HG03025 (cell line): ENCODE data around the gene WDR45B.

Experiments
- ATAC-seq: cut with Tn5 transposase; IDR thresholded peaks from one replicate; pipeline ENCODE4 v1.9.1; 2021; ENCODE audit warnings: mild to moderate bottlenecking, moderate library complexity; ENCODE audit not compliant: unreplicated experiment, low FRiP score

WDR45B gene

GRCh38 chr17:82602986-82603710, 45.1 kb downstream of the WDR45B start:
- ATAC-seq: no peak

DNA sequence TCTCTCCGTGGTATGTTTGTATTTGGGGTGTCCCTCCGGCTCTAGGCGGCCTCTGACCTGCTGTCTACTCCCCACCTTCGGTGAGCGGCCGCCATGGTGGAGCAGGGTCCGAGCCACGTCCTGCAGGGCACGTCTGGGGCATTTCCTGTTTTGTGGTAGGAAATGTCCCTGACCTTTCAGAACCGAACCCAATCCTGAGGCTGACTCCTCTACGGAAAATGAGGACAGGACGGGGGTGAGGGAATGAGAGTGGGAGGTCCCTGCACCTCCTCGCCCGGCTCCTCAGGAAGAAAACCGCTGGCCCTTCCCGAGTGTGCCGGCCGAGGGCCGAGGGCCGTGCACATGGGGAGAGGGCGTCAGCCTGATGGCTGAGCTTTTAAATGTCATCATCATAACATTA, 45.8 kb downstream of the WDR45B start:
- no peak for ATAC-seq

- ATAC-seq: no peak
These were observed 46.7 kb downstream of the WDR45B start for GRCh38 chr17:82601447-82602000.

DNA sequence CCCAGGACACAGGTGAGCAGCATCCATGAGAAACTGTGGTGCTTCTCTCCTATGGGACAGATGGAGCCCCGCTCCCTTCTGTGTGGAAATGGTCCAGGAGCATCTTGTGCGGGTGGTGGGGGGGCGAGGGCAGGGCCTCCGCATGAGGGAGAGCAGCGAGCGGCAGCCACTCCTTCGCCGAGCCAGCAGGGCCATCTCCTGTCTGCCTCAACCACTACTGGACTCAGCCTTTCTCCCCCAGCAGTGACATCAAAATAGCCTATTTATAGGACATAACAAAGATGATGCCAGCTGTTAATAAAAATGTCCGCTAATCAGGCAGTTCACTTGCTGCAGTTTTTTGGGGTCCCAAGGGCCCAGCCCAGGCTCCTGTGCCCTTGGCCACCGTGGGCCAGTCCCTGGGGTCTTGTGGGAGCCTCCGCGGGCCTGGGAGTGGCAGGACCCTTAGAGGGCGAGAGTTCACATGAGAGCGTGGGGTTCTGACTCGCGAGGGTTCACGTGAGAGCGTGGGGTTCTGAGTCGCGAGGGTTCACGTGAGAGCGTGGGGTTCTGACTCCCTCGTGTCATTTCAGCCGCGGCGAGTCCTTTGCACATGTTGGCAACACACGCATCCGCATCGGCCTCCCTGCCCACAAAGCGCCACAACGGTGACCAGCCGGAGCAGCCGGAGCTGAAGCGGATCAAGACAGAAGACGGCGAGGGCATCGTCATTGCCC, 47.4 kb downstream of the WDR45B start:
- no peak for ATAC-seq

DNA sequence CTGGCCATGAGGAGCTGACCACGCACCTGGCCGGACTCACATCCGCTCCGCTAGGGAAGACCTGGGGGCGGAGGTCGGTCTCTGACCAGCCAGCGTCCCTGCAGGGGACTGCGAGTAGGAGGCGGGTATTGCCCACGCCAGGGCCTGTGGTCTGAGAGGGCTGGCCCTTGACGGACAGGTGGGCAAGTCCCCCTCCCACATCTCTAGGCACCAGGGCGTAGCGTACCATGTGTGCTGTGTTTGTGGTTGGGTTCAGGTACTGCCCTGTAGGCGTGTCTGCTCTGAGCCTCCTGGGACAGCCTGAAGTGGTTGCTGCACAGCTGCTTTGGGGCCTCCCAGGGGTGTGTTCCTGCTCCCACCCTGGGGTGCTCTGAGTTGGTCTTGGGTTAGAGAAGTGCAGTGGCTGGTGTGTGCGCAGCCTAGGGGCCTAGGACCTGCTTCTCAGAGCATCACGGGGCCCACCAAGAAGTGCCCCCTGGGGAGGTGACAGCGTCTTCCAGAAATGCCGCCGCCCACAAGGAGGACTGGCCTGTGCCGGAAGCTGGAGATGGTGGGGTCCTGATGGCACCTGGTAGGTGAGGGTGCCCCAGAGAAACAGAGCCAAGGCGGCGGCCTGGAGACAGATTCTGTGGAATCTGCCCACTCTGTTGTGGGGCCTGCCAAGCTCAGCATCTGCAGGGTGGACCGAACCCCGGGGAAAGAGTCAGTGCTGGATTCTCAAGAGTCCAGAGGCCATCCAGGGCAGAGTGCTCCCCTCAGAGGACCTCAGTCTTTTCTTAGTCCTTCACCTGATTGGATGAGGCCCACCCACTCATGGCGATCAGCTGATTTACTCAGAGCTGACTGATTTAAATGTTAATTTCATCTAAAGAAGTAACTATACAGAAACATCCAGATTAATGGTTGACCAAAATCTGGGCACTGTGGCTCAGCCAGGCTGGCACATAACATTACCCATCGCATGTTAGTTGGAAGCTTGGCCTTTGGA, 48.3 kb downstream of the WDR45B start:
- ATAC-seq: no peak

- ATAC-seq: no peak
These were observed 49.8 kb downstream of the WDR45B start for GRCh38 chr17:82598256-82599119.

DNA sequence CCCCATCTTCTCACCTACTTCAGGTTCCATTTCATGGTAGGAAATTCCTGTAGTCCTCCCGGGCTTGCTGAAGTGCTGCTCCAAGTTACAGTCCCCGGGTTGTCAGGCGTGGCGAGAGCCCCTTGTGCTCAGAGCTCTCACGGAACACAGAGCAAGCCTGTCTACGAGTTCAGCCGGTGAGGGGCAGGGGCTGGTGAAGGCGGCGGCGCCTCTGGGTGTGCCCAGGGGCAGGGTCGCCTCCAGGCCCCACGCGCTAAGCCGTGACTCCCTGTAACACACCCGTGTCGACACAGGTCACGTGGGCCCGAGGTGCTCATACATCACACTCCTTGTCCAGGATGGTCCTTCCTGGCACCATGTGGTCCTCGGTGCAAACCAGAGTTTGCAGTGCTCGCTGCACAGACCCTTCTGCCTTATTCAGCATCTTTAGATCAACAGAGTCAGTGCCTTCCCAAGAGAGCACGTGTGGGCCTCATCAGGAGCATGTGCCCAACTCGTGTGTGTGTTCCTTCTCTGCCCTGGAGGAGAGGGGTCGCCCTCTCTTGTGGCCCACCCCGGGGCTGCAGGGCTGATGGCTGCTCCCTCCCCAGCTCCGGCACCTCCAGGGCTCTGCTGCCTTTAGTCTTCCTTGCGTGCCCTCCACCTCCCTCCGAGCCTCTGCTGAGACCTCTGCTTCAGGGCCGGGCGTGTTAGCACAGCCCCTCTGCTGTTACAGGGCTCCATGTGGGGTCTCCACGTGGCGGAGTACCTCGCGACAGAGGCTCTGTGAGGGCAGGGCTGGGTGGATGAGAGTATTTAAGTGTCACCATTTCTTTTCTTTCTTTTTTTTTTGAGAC, 51.2 kb downstream of the WDR45B start:
- no peak for ATAC-seq

- ATAC-seq: no peak
These were observed 51.9 kb downstream of the WDR45B start for GRCh38 chr17:82596296-82596695.

GRCh38 chr17:82595893-82596292, 52.4 kb downstream of the WDR45B start:
- ATAC-seq: no peak

DNA sequence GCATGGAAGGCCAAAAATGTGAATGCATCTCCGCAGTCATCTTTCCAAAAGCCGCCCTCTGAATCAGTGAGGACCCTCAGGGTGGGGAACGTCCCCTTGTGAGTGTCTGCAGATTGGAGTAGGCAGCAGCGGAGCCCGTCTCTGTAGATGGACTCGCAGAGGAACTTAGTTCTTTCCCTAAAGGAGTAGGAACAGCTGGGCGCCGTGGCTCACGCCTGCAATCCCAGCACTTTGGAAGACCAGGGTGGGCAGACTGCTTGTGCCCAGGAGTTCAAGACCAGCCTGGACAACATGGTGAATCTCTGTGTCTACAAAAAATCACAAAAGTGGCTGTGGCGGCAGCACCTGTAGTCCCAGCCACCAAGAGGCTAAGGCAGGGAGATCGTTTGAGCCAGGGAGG, 53.7 kb downstream of the WDR45B start:
- no peak for ATAC-seq

- ATAC-seq: no peak
These were observed 54.6 kb downstream of the WDR45B start for GRCh38 chr17:82593590-82594087.

DNA sequence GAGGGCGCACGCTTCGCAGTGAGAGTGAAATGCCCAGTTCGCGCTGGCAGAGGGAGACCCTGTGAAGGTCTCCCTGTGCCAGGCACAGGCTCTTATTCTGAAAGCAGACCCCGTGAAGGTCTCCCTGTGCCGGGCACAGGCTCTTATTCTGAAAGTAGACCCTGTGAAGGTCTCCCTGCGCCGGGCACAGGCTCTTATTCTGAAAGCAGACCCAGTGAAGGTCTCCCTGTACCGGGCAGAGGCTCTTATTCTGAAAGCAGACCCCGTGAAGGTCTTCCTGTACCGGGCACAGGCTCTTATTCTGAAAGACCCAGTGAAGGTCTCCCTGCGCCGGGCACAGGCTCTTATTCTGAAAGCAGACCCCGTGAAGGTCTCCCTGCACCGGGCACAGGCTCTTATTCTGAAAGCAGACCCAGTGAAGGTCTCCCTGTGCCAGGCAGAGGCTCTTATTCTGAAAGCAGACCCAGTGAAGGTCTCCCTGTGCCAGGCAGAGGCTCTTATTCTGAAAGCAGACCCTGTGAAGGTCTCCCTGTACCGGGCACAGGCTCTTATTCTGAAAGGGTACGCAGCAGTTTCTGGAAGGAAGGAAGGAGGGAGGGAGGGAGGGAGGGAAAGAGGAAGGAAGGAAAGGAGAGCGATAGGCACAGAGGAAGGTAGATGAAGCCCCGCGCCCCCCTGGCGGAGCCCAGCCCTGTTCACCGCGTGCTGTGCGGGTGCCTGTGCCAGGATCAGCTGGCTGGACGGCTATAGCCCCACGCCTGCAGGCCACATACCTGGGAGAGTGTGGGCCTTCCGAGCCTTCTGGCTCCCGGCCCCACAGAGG, 55.3 kb downstream of the WDR45B start:
- ATAC-seq: no peak

- ATAC-seq: no peak
These were observed 55.9 kb downstream of the WDR45B start for GRCh38 chr17:82592289-82592766.

- ATAC-seq: no peak
These were observed 57.2 kb downstream of the WDR45B start for GRCh38 chr17:82590881-82591539.

DNA sequence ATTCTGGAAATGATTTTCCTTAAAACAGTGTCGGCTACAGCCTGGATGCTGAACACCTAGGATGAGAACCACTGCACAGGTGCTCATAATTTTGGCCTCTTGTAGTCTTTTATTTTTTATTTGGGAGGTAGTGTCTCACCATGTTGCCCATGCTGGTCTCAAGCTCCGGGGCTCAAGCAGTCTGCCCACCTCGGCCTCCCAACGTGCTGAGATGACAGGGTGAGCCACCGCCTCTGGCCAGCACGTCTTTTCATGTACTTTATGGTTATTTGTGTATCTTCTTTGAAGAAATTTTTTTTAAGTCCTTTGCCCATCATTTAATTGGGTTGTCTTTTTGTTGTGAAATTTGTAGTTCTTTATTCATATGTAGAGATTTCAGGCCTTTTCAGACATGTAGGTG, 58.0 kb downstream of the WDR45B start:
- ATAC-seq: no peak

- ATAC-seq: no peak
These were observed 58.4 kb downstream of the WDR45B start for GRCh38 chr17:82589851-82590180.
